HG02943 (cell line): ENCODE data around the gene OGFOD3.
A peak's percentile ranks its signal among the peaks of the same experiment; 100 is the strongest.
"Not testable (repeated sequence)": the region's sequence is repeated elsewhere in the genome, so short reads cannot be mapped to it uniquely, and the experiment has no call there.

Experiments
- ATAC-seq: cut with Tn5 transposase; IDR thresholded peaks from one replicate; pipeline ENCODE4 v1.9.1; 2021; ENCODE audit warnings: mild to moderate bottlenecking, low read depth, moderate library complexity; ENCODE audit not compliant: unreplicated experiment

The OGFOD3 gene

GRCh38 chr17:82435601-82436583 lies 17.5 kb upstream of the OGFOD3 start:
- no peak for ATAC-seq

GRCh38 chr17:82435103-82435502 lies 16.7 kb upstream of the OGFOD3 start:
- ATAC-seq: no peak

GRCh38 chr17:82434216-82434565 lies 15.8 kb upstream of the OGFOD3 start:
- peak; percentile 60 for ATAC-seq

GRCh38 chr17:82433560-82434215 lies 15.3 kb upstream of the OGFOD3 start:
- peak; percentile 42 for ATAC-seq

- ATAC-seq: no peak
These were observed 13.6 kb upstream of the OGFOD3 start for GRCh38 chr17:82432017-82432416.

- no peak for ATAC-seq
These were observed 11.4 kb upstream of the OGFOD3 start for GRCh38 chr17:82429824-82430223.

- no peak for ATAC-seq
These were observed 10.2 kb upstream of the OGFOD3 start for GRCh38 chr17:82428546-82428945.

- ATAC-seq: no peak
These were observed 6.4 kb upstream of the OGFOD3 start for GRCh38 chr17:82424863-82425159.

GRCh38 chr17:82424001-82424862 lies 5.8 kb upstream of the OGFOD3 start:
- no peak for ATAC-seq

- no peak for ATAC-seq
These were observed 1.2 kb upstream of the OGFOD3 start for GRCh38 chr17:82419540-82419939.

- ATAC-seq: no peak
These were observed 1.6 kb downstream of the OGFOD3 start for GRCh38 chr17:82416771-82417170.

- ATAC-seq: no peak
These were observed 2.1 kb downstream of the OGFOD3 start for GRCh38 chr17:82416264-82416663.

- ATAC-seq: no peak
These were observed 2.6 kb downstream of the OGFOD3 start for GRCh38 chr17:82415786-82416185.

GRCh38 chr17:82415336-82415735 lies 3.0 kb downstream of the OGFOD3 start:
- no peak for ATAC-seq

GRCh38 chr17:82414548-82415281 lies 3.7 kb downstream of the OGFOD3 start:
- no peak for ATAC-seq

- no peak for ATAC-seq
These were observed 5.6 kb downstream of the OGFOD3 start for GRCh38 chr17:82412535-82413520.

- ATAC-seq: not testable (repeated sequence)
These were observed 6.3 kb downstream of the OGFOD3 start for GRCh38 chr17:82412081-82412480.

- ATAC-seq: no peak
These were observed 6.9 kb downstream of the OGFOD3 start for GRCh38 chr17:82411396-82412053.
